ENCODE data around the gene LYPD4.
"Not testable (repeated sequence)": the region's sequence is repeated elsewhere in the genome, so short reads cannot be mapped to it uniquely, and the experiment has no call there.

Gene LYPD4

GRCh38 chr19:41799444-41800000, 45.0 kb downstream of the LYPD4 start:
- DNase-seq (ENCODE audit: low spot score) = no peak

GRCh38 chr19:41796901-41797300, 47.6 kb downstream of the LYPD4 start:
- DNase-seq (ENCODE audit: low spot score) = no peak

DNA sequence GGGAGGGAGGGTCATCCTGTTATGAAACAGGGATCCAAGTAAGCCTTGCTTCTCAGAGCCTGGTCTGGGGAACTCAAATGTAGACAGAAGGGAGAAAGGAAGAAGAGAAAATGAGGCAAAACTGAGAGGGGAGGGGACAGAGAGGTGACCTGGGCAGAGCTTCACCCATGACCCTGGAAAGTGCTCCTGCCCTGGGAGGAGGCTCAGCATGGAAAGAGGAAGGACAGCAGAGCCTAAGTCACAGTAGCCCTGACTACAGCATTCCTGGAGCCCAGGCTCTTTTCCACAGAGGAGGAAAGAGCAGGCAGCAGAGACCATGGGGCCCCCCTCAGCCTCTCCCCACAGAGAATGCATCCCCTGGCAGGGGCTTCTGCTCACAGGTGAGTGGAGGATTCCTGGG, 48.1 kb downstream of the LYPD4 start, which contains the start of gene CEACAM3:
TSS of gene CEACAM3 (plus strand) at position 226 of the 400 bp plus-strand sequence. CDS start at position 317, 91 bp downstream.
- DNase-seq (ENCODE audit: low spot score) = no peak

DNA sequence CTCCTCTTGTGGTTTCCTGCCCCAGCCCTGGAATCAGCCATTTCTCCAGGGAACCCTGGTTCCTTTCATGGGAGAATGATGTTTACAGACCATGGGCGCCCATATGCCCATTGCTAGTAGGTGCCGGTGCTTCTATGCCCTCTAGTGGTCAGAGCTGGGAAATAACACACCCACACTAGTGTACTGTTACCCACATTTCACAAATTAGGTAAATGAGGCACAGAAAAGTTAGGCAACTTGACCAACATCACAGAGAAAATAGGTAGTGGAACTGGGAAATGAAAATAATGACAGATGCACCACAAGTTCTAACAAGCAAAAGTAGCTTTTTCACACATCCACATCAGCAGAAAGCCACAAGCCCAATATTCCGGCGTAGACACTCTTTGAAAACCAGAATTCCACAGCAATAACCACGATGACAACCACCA, 49.4 kb downstream of the LYPD4 start:
- no peak for DNase-seq (ENCODE audit: low spot score)

DNA sequence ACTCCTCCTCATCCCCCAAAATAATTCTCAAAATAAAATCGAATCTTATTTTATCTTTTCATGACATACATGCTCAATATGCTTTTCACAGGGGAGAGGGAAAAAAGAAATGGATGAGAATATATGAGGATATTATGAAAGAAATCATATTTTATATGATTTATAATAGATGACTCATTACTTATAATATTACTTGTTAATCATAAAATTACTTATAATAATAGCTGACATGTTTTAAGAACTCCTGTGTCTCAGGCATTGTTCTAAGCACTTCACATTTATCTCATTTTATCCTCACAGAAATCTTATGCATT, 51.1 kb downstream of the LYPD4 start:
- DNase-seq (ENCODE audit: low spot score) = no peak

- peak; percentile 54 for DNase-seq (ENCODE audit: low spot score)
Observed at GRCh38 chr19:41792513-41793413, 51.7 kb downstream of the LYPD4 start.

DNA sequence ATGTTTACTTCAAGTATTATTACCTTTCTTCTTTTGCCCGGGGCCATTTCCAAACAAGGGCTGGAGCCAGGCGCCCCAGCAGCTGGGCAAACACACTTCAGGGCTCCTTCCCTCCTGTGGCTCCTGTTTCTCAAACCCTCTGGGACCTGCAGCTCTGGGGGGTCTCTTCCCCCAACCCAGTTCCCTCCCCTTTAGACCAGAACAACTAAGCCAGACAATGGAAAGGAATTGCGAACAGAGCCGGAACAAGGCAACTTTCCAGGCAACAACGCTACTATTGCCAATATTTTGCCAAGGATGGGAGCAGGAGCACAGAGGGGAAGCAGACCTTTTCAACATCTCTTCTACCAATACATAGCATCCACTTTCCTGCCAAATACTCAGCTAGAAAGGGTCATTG, 55.4 kb downstream of the LYPD4 start:
- DNase-seq (ENCODE audit: low spot score) = not testable (repeated sequence)

GRCh38 chr19:41788518-41788917, 56.0 kb downstream of the LYPD4 start:
- DNase-seq (ENCODE audit: low spot score) = not testable (repeated sequence)

Data from AG08396 (cell line).